Right ventricle myocardium superior (tissue), 1 donor: ENCODE measurements around the gene NTM. TPM values are rescaled to one million over a fixed set of nuclear protein-coding genes. Genes with fewer than 3 reads are reported as not detected.
A peak's percentile ranks its signal among the peaks of the same experiment; 100 is the strongest.
"Not testable (repeated sequence)": the region's sequence is repeated elsewhere in the genome, so short reads cannot be mapped to it uniquely, and the experiment has no call there.

Source experiments
- ATAC-seq: fragments of 200-7000 bp; cut with Tn5 transposase; one replicate; pipeline ENCODE4 v1.9.1; 2020; ENCODE audit warnings: mild to moderate bottlenecking; ENCODE audit not compliant: poor library complexity
- DNase-seq: peaks from one replicate; pipeline ENCODE4 v3.0.0-alpha.2; 2020
- intact Hi-C: fragments of 100-400 bp; cut with DNase I; formaldehyde crosslinking; loops from one replicate; pipeline ENCODE4 v1.11.2; 2022
- total RNA-seq: library from RNA; stranded (reverse); fragmentation: NEBNext Ultra II Directional; extraction: Animal tissue kit (Norgen Biotek cat#: 25700); gene quantifications from one replicate; pipeline ENCODE4 v1.2.1, GENCODE V29; 2021
- donor health status: DM: no; HTN: yes; CAD: no; lungs with severe emphysema.

The NTM gene
- total RNA-seq, 1 donor from 2014 or later: 1.5 TPM

- intact Hi-C loops: no loop called here
- ATAC-seq: no peak
- DNase-seq: no peak
Measured at GRCh38 chr11:131481303-131481702, 110.9 kb downstream of the NTM start.

GRCh38 chr11:131481971-131482370, 111.6 kb downstream of the NTM start:
- ATAC-seq (no peak), DNase-seq (no peak)
- intact Hi-C loops: no loop called here

GRCh38 chr11:131483453-131483852, 113.0 kb downstream of the NTM start:
- ATAC-seq (no peak), DNase-seq (no peak)
- intact Hi-C loops: no loop called here

- ATAC-seq (no peak), DNase-seq (no peak)
- intact Hi-C loops: no loop called here
Measured at GRCh38 chr11:131483877-131484276, 113.5 kb downstream of the NTM start.

- intact Hi-C loops: no loop called here
- ATAC-seq: no peak
Measured at GRCh38 chr11:131486100-131486499, 115.7 kb downstream of the NTM start.

GRCh38 chr11:131486937-131487635, 116.7 kb downstream of the NTM start:
- DNase-seq: no peak
- intact Hi-C loops: no loop called here
- ATAC-seq: no peak

More at GRCh38 chr11:131486100-131486499, 115.7 kb downstream of the NTM start:
- DNase-seq: no peak

GRCh38 chr11:131488238-131488637, 117.8 kb downstream of the NTM start:
- ATAC-seq (peak; percentile 20), DNase-seq (no peak)
- intact Hi-C loops: no loop called here

- no peak for DNase-seq
- no peak for ATAC-seq
- intact Hi-C loops: no loop called here
Measured at GRCh38 chr11:131491503-131491902, 121.1 kb downstream of the NTM start.

GRCh38 chr11:131495423-131495822, 125.0 kb downstream of the NTM start:
- DNase-seq: peak; percentile 80
- intact Hi-C loops: no loop called here
- ATAC-seq: peak; percentile 99

- intact Hi-C loops: not testable (repeated sequence)
Measured at GRCh38 chr11:131497686-131498085, 127.3 kb downstream of the NTM start.

GRCh38 chr11:131498631-131499160, 128.3 kb downstream of the NTM start:
- ATAC-seq: no peak

More at GRCh38 chr11:131497686-131498085, 127.3 kb downstream of the NTM start:
- ATAC-seq, DNase-seq: not testable (repeated sequence)

GRCh38 chr11:131499199-131499598, 128.8 kb downstream of the NTM start:
- DNase-seq (no peak), ATAC-seq (no peak)
- intact Hi-C loops: no loop called here

More at GRCh38 chr11:131498631-131499160, 128.3 kb downstream of the NTM start:
- intact Hi-C loops: no loop called here
- no peak for DNase-seq

GRCh38 chr11:131503017-131503416, 132.6 kb downstream of the NTM start:
- intact Hi-C loops: loop anchor here (5.0 kb wide), 1 partner anchor 256 kb away; no protein-coding TSS in a partner anchor
- DNase-seq: no peak
- ATAC-seq: no peak

- peak; percentile 79 for ATAC-seq
- no peak for DNase-seq
- intact Hi-C loops: loop anchor here (2.0 to 5.0 kb wide), 2 partner anchors 96 to 257 kb away; no protein-coding TSS in a partner anchor
Measured at GRCh38 chr11:131504199-131504949, 134.0 kb downstream of the NTM start.

- intact Hi-C loops: no loop called here
- DNase-seq (no peak), ATAC-seq (no peak)
Measured at GRCh38 chr11:131506348-131506747, 135.9 kb downstream of the NTM start.

GRCh38 chr11:131510662-131511061, 140.2 kb downstream of the NTM start:
- ATAC-seq (no peak), DNase-seq (no peak)
- intact Hi-C loops: loop anchor here (5.0 kb wide), 1 partner anchor 443 kb away; no protein-coding TSS in a partner anchor

- peak; percentile 73 for ATAC-seq
Measured at GRCh38 chr11:131511794-131512193, 141.4 kb downstream of the NTM start.

GRCh38 chr11:131512228-131512627, 141.8 kb downstream of the NTM start:
- ATAC-seq (no peak), DNase-seq (no peak)
- intact Hi-C loops: loop anchor here (5.0 kb wide), 1 partner anchor 445 kb away; no protein-coding TSS in a partner anchor

More at GRCh38 chr11:131511794-131512193, 141.4 kb downstream of the NTM start:
- DNase-seq: peak; percentile 53
- intact Hi-C loops: loop anchor here (5.0 kb wide), 1 partner anchor 444 kb away; no protein-coding TSS in a partner anchor

GRCh38 chr11:131514062-131514461, 143.6 kb downstream of the NTM start:
- DNase-seq (no peak), ATAC-seq (no peak)
- intact Hi-C loops: loop anchor here (5.0 kb wide), 1 partner anchor 447 kb away; no protein-coding TSS in a partner anchor
